ENCODE measurements around the gene SPATC1L.
A peak's percentile ranks its signal among the peaks of the same experiment; 100 is the strongest.
"Not testable (repeated sequence)": the region's sequence is repeated elsewhere in the genome, so short reads cannot be mapped to it uniquely, and the experiment has no call there.

The SPATC1L gene

DNA sequence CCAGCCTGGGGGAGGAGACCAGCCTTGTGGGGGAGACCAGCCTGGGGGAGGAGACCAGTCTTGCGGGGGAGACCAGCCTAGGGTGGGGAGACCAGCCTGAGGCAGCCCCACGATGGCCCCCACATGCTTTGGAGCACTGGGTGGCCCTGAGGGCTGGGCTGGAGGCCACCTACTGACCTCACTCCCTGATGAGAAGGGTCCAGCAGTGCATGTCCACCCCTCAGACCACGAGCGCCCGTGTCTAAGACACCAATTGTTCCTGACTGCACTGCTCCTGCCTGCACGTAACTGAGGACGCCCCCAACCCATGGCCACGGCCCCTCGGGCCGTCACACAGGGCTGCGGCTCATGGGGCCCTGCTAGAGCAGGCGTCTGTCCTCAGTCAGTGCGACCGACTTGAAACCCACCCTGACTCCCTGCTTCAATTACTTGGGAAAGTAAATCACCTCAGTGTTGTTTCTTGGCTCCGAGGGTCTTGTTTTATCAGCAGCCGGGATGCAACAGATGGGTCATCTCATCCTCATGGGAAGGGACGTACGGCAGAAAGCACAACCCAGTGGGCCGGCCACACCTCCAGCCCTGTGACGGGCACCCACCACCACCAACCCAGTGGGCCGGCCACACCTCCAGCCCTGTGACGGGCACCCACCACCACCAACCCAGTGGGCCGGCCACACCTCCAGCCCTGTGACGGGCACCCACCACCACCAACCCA is at the start of gene SPATC1L:
SPATC1L (minus strand) TSS at position 550 of the 715 bp plus-strand sequence. CDS start 1,643 bp downstream, outside the sequence.
- DNase-seq, result peak in 3 of 14 donors; percentile 40 to 65 (median 51)

DNA sequence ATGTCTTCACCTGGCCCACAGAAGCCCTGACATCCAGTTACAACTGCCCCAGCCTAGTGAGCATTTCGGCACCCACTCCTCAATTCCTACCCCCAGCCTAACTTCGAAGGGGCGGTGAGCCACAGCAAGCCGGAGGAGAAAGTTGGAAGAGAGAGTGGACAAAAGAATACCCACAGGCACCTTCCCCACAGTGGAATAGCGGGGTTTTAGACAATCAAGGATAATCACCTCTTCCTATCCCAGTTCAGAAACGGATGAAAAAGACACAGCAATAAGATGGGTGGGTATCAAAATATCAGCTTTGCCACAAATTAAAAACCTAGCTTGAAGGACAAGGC is 45.6 kb upstream of the SPATC1L start:
- DNase-seq, result no peak

DNA sequence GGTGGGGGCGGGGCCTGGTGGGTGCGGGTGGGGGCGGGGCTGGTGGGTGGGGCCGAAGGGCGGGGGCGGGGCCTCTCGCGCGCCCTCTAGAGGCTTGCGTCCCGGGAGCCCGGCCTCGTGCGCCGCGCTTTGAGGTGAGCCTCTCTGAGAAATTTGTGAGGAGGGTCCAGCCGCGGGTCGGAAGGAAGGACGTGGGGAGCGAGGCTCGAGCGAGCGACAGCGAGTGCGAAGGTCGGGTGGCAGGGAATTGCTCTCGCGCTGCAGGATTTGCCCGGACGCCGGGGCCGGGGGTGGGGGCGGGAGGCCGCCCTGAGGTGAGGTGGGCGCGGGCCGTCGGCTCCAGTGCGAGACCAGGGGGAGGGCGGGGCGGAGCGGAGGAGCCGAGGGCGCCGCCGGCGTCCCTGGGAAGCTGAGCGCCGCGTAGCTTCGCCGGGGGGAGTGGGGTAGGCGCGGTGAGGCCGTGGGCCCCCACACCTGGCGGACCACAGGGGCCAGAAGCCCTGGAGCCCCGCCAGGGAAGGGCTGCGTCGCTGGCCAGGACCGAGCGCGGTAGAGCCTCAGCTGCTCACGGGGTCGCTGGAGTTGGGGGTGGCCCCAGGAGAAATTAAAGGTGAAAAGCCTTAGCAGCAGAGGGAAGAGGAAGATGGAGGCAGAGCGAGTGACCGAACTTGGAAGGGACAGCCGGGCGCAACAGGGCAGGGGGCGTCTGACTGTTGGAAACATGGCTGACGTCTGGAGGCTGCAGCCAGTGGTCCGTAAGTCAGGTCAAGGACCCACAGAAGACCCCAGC is 45.1 kb upstream of the SPATC1L start:
- peak in 3 of 14 donors; percentile 75 to 90 (median 88) for DNase-seq

GRCh38 chr21:46228345-46229051 is 44.2 kb upstream of the SPATC1L start, which contains the start of gene LSS:
LSS (minus strand) TSS chr21:46228774; CDS start chr21:46228745, 29 bp downstream.
- peak; percentile 52 to 98 (median 92) for DNase-seq

DNA sequence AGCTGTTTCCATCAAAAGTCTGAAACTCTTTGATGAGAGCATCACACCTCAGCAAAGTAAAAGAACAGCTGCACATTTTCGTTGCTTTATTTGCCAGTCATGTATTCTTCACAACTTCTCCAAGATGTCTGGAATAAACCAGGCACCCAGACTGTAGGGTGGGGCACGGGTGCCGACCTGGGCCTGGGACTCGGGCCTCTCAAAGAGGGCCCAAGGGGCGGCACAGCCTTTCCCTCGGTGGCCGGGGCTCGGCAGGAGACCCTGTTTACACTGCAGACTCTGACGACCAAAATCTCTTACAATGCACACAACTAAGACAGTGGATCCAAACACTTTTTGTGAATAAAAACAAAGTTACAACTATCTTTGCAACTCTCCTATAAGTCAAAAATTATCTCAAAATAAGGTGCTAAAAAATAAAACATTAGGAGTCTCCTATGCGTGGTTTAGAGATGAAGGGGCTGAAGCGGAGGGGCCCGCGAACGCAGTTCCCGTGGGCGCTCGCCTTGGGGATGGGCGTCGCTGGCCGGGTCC is 43.6 kb upstream of the SPATC1L start:
- DNase-seq, result peak in 2 of 14 donors; percentile 7 to 34

- peak in 2 of 14 donors; percentile 31 to 40 for DNase-seq
These were observed 42.8 kb upstream of the SPATC1L start for GRCh38 chr21:46226920-46227599.

GRCh38 chr21:46226146-46226545 is 41.9 kb upstream of the SPATC1L start:
- DNase-seq, result peak in 2 of 14 donors; percentile 6 to 26

GRCh38 chr21:46223661-46224060 is 39.4 kb upstream of the SPATC1L start:
- not testable (repeated sequence) for DNase-seq

GRCh38 chr21:46223217-46223616 is 39.0 kb upstream of the SPATC1L start:
- no peak for DNase-seq

- no peak for DNase-seq
These were observed 38.3 kb upstream of the SPATC1L start for GRCh38 chr21:46222436-46223116.

- DNase-seq, result no peak
These were observed 37.6 kb upstream of the SPATC1L start for GRCh38 chr21:46221664-46222435.

- DNase-seq, result no peak
These were observed 36.6 kb upstream of the SPATC1L start for GRCh38 chr21:46220847-46221246.

DNA sequence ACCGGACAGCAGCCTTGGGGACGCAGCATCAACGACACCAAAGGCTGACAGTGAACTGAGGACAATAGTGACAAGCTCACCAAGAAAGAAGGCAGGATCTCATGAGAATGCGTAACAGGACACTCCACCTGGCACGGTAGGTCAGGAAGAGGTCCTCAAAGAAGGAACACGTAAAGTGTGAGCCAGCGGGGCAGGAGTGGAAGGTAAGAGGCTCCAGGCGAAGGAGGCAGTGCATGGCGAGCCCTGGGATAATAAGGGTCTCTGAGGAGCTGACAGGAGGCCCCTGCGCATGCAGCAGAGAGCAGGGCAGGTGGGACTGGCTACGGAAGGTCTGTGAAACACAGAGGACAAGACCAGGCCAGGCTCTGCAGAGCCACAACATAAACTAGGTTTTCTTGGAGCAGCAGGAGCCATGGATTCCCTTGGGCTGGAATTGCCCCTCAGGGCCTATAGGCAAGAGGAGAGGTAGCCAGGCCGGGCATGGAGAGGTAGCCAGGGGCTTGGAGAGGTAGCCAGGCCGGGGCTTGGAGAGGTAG is 36.1 kb upstream of the SPATC1L start:
- no peak for DNase-seq

DNA sequence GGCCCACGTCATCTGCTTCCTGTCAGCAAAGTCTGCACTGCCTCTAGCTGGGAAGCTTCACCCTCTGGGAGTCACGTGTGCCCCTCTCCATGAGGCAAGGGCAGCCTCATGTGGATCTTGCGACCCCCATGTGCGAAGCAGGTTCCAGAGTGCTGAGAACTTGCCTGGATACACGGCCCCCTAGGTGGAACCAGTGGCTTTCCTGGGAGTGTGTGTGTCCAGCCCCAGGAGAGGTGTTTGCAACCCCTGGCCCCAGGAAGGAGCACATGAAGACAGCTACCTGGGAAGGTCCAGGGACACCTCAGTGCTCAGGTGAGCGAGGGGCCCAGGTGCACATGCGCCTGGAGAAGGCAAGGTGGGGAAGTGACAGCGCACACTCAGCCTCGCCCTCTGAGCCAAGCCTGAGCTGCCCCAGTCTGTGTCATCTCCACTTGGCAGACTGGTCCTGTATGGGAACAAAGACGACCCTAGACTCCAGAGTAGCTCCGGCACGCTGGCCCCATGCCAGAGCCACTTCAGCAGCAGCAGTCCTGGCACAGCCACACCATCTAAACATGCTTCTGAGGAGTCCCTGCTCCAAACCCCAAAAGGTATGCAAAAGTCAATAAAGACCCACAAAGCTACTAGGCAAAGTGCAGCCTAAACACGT is 35.5 kb upstream of the SPATC1L start:
- DNase-seq, result peak in 1 of 14 donors; percentile 25

DNA sequence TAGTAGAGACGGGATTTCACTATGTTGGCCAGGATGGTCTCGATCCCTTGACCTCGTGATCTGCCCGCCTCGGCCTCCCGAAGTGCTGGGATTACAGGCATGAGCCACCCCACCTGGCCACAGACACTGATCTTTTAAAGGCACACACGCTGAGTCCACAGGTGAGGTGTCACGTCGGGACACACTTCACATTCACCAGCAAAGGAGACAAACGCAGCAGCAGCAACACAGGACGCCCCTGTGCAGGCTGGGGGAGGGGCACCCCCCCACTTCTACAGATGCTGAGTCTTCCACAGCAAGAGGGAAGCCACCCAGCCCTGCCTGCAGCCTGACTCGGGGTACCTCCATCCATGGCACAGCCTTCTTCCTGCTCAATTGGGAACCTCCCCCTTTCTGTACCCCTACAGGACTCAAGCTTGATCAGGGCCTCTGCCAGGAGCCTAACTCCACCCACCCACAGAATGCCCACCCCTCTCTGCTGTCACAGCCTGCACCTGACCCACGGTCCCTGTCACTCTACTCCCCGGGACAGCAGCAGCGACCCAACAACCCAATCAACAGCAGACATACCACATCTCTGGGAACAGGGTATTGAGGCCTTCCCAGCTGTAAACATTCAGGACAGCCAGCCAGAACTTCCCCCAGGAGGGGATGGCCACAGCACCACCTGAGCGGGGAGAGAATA is 34.8 kb upstream of the SPATC1L start:
- no peak for DNase-seq

- no peak for DNase-seq
These were observed 33.4 kb upstream of the SPATC1L start for GRCh38 chr21:46217511-46218196.

DNA sequence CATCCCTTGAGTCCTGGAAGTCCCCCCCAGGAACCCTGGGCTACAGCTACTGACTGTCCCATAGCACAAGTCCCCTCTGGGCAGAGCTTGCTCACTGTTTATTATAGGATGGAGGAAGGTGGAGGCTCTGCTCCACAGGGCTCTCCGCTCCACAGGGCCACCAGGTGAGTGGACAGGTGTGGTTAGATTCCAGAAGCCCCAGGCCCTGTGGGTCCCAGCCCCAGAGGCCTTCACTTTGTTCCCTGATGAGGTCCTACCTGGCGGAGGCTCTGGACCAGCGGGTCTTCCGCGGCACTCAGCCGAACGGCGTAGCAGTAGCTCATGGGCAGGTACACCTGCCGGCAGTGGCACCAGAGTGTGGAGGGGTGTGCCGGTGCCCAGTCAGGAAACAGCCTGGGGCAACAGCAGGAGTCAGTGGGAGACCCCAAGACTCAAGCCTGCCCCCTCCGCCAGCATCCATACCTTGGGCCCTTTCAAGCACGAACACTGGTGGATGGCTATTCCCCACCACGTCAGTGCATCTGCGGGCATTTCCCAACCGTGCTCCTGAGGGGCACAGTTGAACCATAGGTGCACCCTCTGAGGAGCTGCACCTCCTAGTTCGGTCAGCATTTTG is 32.0 kb upstream of the SPATC1L start:
- DNase-seq, result no peak
